NT2/D1 (cell line): ENCODE data around the gene MICAL1.

Experiments
- DNase-seq: peaks from one replicate; pipeline ENCODE4 v3.0.0-alpha.2; 2011; ENCODE audit warnings: low read depth, low spot score
- H3K27me3 ChIP-seq: 2 replicates; pipeline ENCODE4 v1.6.0; 2011; ENCODE audit warnings: mild to moderate bottlenecking; ENCODE audit not compliant: insufficient read length, insufficient read depth
- H3K36me3 ChIP-seq: 2 replicates; pipeline ENCODE4 v1.6.1; 2011; ENCODE audit warnings: mild to moderate bottlenecking, low read length, mixed read lengths; ENCODE audit not compliant: insufficient read depth, insufficient read length
- H3K4me1 ChIP-seq: 2 replicates; pipeline ENCODE4 v1.5.1; 2011; ENCODE audit not compliant: insufficient read depth, insufficient read length
- H3K4me3 ChIP-seq: 2 replicates; pipeline ENCODE4 v1.5.1; 2011; ENCODE audit warnings: low read depth; ENCODE audit not compliant: insufficient read length
- H3K9ac ChIP-seq: 2 replicates; pipeline ENCODE4 v1.6.0; 2011; ENCODE audit warnings: low read depth; ENCODE audit not compliant: insufficient read length
- H3K9me3 ChIP-seq: 2 replicates; pipeline ENCODE4 v1.5.1; 2011; ENCODE audit warnings: mild to moderate bottlenecking, low read length; ENCODE audit not compliant: insufficient read depth
- SUZ12 ChIP-seq: IDR thresholded peaks from 2 replicates; pipeline ENCODE4 v1.6.1; 2011; ENCODE audit not compliant: insufficient read length, insufficient read depth; ENCODE audit errors: extremely low read depth
- YY1 ChIP-seq: IDR thresholded peaks from 2 replicates; pipeline ENCODE4 v1.6.1; 2011; ENCODE audit not compliant: insufficient read length, insufficient read depth
- ZNF274 ChIP-seq: IDR thresholded peaks from 2 replicates; pipeline ENCODE4 v1.6.1; 2011; ENCODE audit warnings: mild to moderate bottlenecking, low read depth, low read length

The MICAL1 gene

DNA sequence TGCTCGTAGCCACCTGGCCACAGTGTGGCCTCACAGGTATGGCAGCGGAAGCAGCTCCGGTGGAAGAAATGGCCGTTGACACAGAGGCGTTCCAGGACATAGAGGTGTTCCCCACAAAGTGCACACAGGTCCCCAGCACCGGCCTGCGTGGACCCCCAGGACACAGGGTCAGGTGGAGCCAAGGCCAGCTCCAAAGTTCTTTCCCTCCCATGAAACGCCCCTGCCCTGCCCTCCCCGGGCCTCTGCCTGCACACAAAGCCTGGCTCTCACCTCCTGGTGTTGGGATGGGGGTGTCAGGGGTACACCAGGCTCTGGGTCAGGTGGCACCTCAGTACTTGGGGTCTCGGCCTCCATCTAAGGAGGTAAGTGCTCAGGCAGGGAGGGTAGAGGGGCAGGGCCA lies 8.5 kb downstream of the MICAL1 start:
- peaks cover 2% of the 10 kb centered on the region for H3K4me1 ChIP-seq
- H3K4me3 ChIP-seq, result no peak overlapping the region
- no peak overlapping the region for H3K9ac ChIP-seq
- H3K36me3 ChIP-seq, result peaks cover 92% of the 10 kb centered on the region
- H3K27me3 ChIP-seq, result no peaks in the 10 kb centered on the region
- DNase-seq, result no peak
- TF ChIP-seq YY1 (no peak), SUZ12 (no peak), ZNF274 (no peak)
- H3K9me3 ChIP-seq, result no peaks in the 10 kb centered on the region

- Histone ChIP-seq H3K4me1 (peaks cover 2% of the 10 kb centered on the region), H3K27me3 (no peaks in the 10 kb centered on the region), H3K4me3 (no peak overlapping the region), H3K36me3 (peaks cover 88% of the 10 kb centered on the region), H3K9ac (no peak overlapping the region), H3K9me3 (no peaks in the 10 kb centered on the region)
- no peak for DNase-seq
- no peak for TF ChIP-seq SUZ12
- no peak for TF ChIP-seq ZNF274
- no peak for TF ChIP-seq YY1
Measured at GRCh38 chr6:109446541-109446940, 9.0 kb downstream of the MICAL1 start.

- DNase-seq, result no peak
- H3K9me3 ChIP-seq, result no peaks in the 10 kb centered on the region
- peaks cover 85% of the 10 kb centered on the region for H3K36me3 ChIP-seq
- H3K9ac ChIP-seq, result no peak overlapping the region
- H3K27me3 ChIP-seq, result peaks cover 4% of the 10 kb centered on the region
- no peak overlapping the region for H3K4me3 ChIP-seq
- H3K4me1 ChIP-seq, result peaks cover 2% of the 10 kb centered on the region
- TF ChIP-seq SUZ12 (no peak), ZNF274 (no peak), YY1 (no peak)
Measured at GRCh38 chr6:109446072-109446471, 9.5 kb downstream of the MICAL1 start.

- Histone ChIP-seq H3K27me3 (peaks cover 4% of the 10 kb centered on the region), H3K4me3 (no peak overlapping the region), H3K9me3 (no peaks in the 10 kb centered on the region), H3K36me3 (peaks cover 80% of the 10 kb centered on the region), H3K4me1 (peaks cover 2% of the 10 kb centered on the region), H3K9ac (no peak overlapping the region)
- TF ChIP-seq SUZ12 (no peak), YY1 (no peak), ZNF274 (no peak)
- DNase-seq, result no peak
Measured at GRCh38 chr6:109445382-109445781, 10.2 kb downstream of the MICAL1 start.

DNA sequence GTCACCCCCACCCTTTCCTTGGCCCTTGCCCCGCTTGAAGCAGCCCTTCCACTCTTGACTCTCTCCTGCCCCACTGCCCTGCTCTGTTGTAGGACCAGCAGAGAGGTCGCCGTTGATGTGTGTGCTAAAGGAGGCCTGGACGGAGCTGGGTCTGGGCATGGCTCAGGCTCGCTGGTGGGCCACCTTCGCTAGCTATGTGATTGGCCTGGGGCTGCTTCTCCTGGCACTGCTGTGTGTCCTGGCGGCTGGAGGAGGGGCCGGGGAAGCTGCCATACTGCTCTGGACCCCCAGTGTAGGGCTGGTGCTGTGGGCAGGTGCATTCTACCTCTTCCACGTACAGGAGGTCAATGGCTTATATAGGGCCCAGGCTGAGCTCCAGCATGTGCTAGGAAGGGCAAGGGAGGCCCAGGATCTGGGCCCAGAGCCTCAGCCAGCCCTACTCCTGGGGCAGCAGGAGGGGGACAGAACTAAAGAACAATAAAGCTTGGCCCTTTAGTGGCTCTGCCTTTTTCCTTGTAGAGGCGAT lies 12.1 kb downstream of the MICAL1 start:
- H3K9ac ChIP-seq, result no peak overlapping the region
- no peak for TF ChIP-seq SUZ12
- no peaks in the 10 kb centered on the region for H3K9me3 ChIP-seq
- H3K36me3 ChIP-seq, result peaks cover 62% of the 10 kb centered on the region
- peaks cover 4% of the 10 kb centered on the region for H3K4me1 ChIP-seq
- no peak overlapping the region for H3K4me3 ChIP-seq
- H3K27me3 ChIP-seq, result peaks cover 9% of the 10 kb centered on the region
- DNase-seq, result no peak

DNA sequence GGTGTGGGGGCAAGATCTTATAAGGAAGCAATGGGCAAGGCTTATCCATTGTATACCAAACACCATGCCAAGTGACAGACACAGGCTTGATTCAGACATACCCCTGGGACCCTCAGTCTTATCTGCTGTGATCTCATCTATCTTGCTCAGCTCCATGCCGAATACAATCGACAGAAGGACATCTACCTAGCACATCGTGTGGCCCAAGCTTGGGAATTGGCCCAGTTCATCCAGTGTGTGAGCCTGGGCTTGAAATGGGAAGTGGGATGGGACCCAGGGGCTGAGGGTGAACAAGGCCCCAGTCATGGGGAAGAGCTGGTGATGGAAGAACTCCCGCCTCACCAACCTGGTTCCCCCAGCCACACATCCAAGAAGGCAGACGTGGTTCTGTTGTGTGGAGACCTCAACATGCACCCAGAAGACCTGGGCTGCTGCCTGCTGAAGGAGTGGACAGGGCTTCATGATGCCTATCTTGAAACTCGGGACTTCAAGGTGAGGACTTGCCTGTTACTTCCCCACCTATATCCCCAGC lies 13.1 kb downstream of the MICAL1 start:
- peaks cover 2% of the 10 kb centered on the region for H3K4me1 ChIP-seq
- no peak overlapping the region for H3K9ac ChIP-seq
- no peaks in the 10 kb centered on the region for H3K9me3 ChIP-seq
- peaks cover 9% of the 10 kb centered on the region for H3K27me3 ChIP-seq
- H3K36me3 ChIP-seq, result peaks cover 55% of the 10 kb centered on the region
- TF ChIP-seq SUZ12 (no peak), YY1 (no peak), ZNF274 (no peak)
- H3K4me3 ChIP-seq, result no peak overlapping the region
- no peak for DNase-seq

DNA sequence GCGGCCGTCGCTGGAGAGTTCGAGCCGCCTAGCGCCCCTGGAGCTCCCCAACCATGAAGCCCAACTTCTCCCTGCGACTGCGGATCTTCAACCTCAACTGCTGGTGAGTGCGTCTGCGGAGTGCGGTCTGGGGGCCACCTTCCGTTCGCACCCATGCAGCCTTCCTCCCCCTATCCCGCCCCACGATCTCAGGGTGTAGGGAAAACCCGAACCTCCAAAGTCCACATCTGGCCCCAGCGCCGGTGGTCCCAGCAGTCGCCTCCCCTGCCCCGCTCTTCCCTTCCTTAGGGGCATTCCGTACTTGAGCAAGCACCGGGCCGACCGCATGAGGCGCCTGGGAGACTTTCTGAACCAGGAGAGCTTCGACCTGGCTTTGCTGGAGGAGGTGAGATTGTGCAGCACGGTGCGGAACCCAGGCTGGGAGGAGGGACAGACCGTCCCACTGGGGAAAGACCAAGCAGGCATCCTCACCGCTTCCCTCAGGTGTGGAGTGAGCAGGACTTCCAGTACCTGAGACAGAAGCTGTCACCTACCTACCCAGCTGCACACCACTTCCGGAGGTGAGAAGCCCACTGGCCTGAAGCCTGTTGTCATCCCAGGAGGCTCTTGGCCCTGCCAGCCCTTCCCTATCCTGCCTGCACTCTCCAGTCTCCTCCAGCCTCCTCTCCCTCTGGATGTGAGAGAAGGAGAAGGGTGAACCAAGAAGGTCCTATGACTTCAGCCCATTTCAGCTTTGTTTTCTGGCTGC lies 14.3 kb downstream of the MICAL1 start:
- Histone ChIP-seq H3K36me3 (peaks cover 43% of the 10 kb centered on the region), H3K4me1 (peaks cover 2% of the 10 kb centered on the region), H3K4me3 (peak overlapping the region; percentile 72), H3K27me3 (peaks cover 9% of the 10 kb centered on the region), H3K9ac (peak overlapping the region; percentile 95), H3K9me3 (no peaks in the 10 kb centered on the region)
- TF ChIP-seq SUZ12 (no peak), YY1 (no peak)
- DNase-seq, result no peak
